CD14-positive monocyte (primary cell): Measurements from ENCODE around the gene PDXDC1. TPM values are rescaled to one million over a fixed set of nuclear protein-coding genes. Genes with fewer than 3 reads are reported as not detected.
A peak's percentile ranks its signal among the peaks of the same experiment; 100 is the strongest.

Experiments used
- DNase-seq, 3 donors: peaks; one replicate each; pipeline ENCODE4 v3.0.0-alpha.2; 2011 to 2022
- H2AFZ ChIP-seq: 2 replicates; pipeline ENCODE4 v1.6.0; 2012; ENCODE audit warnings: mild to moderate bottlenecking, low read depth, low read length, inconsistent platforms; ENCODE audit not compliant: insufficient read depth, poor library complexity, severe bottlenecking
- H3K27ac ChIP-seq, 2 donors: 1 replicate in 1 of 2; 2 replicates in 1 of 2; pipeline ENCODE4 v1.5.1; 2012 to 2013; ENCODE audit warnings: low read length in 2 of 2, control low read depth in 1 of 2, inconsistent platforms in 1 of 2, low read depth in 1 of 2, mild to moderate bottlenecking in 1 of 2
- H3K27me3 ChIP-seq, 2 donors: one replicate each; pipeline versions ENCODE4 v1.6.0 to v1.6.1; 2011 to 2013; ENCODE audit warnings: low read length in 2 of 2; ENCODE audit not compliant: control insufficient read depth in 2 of 2, insufficient read depth in 2 of 2
- H3K36me3 ChIP-seq, 2 donors: replicated peaks in 1 of 2; 1 replicate in 1 of 2; 2 replicates in 1 of 2; pipeline versions ENCODE4 v1.5.1 to v1.6.1; 2012 to 2013; ENCODE audit warnings: low read length in 2 of 2, control low read depth in 1 of 2, inconsistent platforms in 1 of 2, mild to moderate bottlenecking in 1 of 2; ENCODE audit not compliant: insufficient read depth in 2 of 2, control insufficient read depth in 1 of 2
- H3K4me1 ChIP-seq, 2 donors: 1 replicate in 1 of 2; 2 replicates in 1 of 2; pipeline versions ENCODE4 v1.5.1 to v1.6.1; 2012 to 2013; ENCODE audit warnings: low read length in 2 of 2, control low read depth in 1 of 2, inconsistent platforms in 1 of 2, mild to moderate bottlenecking in 1 of 2, moderate library complexity in 1 of 2; ENCODE audit not compliant: insufficient read depth in 2 of 2, control insufficient read depth in 1 of 2
- H3K4me2 ChIP-seq: replicated peaks from 2 replicates; pipeline ENCODE3; 2012; ENCODE audit warnings: low read length, moderate library complexity, mild to moderate bottlenecking; ENCODE audit not compliant: poor library complexity, severe bottlenecking; ENCODE audit errors: extremely low read depth
- H3K4me3 ChIP-seq, 3 experiments: fragments of 200-600 bp in 1 of 3; sonication (generic) in 1 of 3; replicated peaks in 1 of 3; 1 replicate in 2 of 3; 2 replicates in 1 of 3; pipeline ENCODE4 v1.5.1; 2011 to 2013; ENCODE audit warnings: low read length in 3 of 3, mild to moderate bottlenecking in 3 of 3, control low read depth in 2 of 3, low read depth in 2 of 3, inconsistent platforms in 1 of 3, moderate library complexity in 1 of 3
- H3K79me2 ChIP-seq: 2 replicates; pipeline ENCODE4 v1.6.0; 2012; ENCODE audit warnings: mild to moderate bottlenecking, control low read depth, inconsistent platforms, low read length, moderate library complexity; ENCODE audit not compliant: insufficient read depth
- H3K9ac ChIP-seq: 2 replicates; pipeline ENCODE4 v1.6.0; 2017; ENCODE audit warnings: low read length, mild to moderate bottlenecking; ENCODE audit not compliant: insufficient read depth, poor library complexity, severe bottlenecking
- H3K9me3 ChIP-seq, 2 donors: replicated peaks in 1 of 2; 1 replicate in 1 of 2; 2 replicates in 1 of 2; pipeline versions ENCODE4 v1.5.1 to v1.6.1; 2012 to 2013; ENCODE audit warnings: low read length in 2 of 2, control low read depth in 1 of 2; ENCODE audit not compliant: control insufficient read depth in 1 of 2, insufficient read depth in 1 of 2
- H4K20me1 ChIP-seq: 2 replicates; pipeline ENCODE4 v1.6.0; 2012; ENCODE audit warnings: mild to moderate bottlenecking, low read length, control low read depth, moderate library complexity; ENCODE audit not compliant: insufficient read depth
- H3K27ac Mint-ChIP-seq, 7 donors: one replicate each; pipeline ENCODE4 v1.8.0; 2020; ENCODE audit warnings: mild to moderate bottlenecking in 7 of 7, mixed read lengths in 7 of 7, moderate library complexity in 6 of 7, inconsistent platforms in 2 of 7
- H3K27me3 Mint-ChIP-seq, 3 donors: one replicate each; pipeline ENCODE4 v1.8.0; 2021 to 2022; ENCODE audit warnings: low read depth in 3 of 3, mild to moderate bottlenecking in 3 of 3, mixed read lengths in 3 of 3, moderate library complexity in 3 of 3, inconsistent platforms in 1 of 3
- H3K36me3 Mint-ChIP-seq, 2 donors: one replicate each; pipeline ENCODE4 v1.8.0; 2020; ENCODE audit warnings: mixed read lengths in 2 of 2, inconsistent platforms in 1 of 2, mild to moderate bottlenecking in 1 of 2
- H3K4me1 Mint-ChIP-seq: one replicate; pipeline ENCODE4 v1.8.0; 2020; ENCODE audit warnings: mild to moderate bottlenecking, mixed read lengths
- H3K4me3 Mint-ChIP-seq, 2 donors: one replicate each; pipeline ENCODE4 v1.8.0; 2020; ENCODE audit warnings: mild to moderate bottlenecking in 2 of 2, mixed read lengths in 2 of 2, moderate library complexity in 1 of 2
- H3K9me3 Mint-ChIP-seq, 7 donors: one replicate each; pipeline ENCODE4 v1.8.0; 2020 to 2022; ENCODE audit warnings: mixed read lengths in 7 of 7, mild to moderate bottlenecking in 6 of 7, moderate library complexity in 6 of 7, inconsistent platforms in 2 of 7
- CTCF ChIP-seq: fragments of 200-600 bp; IDR thresholded peaks from one replicate; pipeline ENCODE4 v1.8.0; 2022; ENCODE audit warnings: antibody characterized with exemption, mild to moderate bottlenecking
- WGBS: methylation state at CpG from one replicate; pipeline ENCODE4 v1.1.5; 2013; ENCODE audit warnings: missing lambda C conversion rate; ENCODE audit not compliant: insufficient coverage; 5-methylcytosine and 5-hydroxymethylcytosine counted together
- intact Hi-C, 2 donors: fragments of 100-400 bp; cut with micrococcal nuclease; formaldehyde crosslinking; loops; one replicate each; pipeline versions ENCODE4 v1.15.0 to v1.15.1; 2023
- polyA plus RNA-seq, 3 donors: library from polyadenylated mRNA; depleted of rRNA in 1 of 3; unstranded in 2 of 3; stranded (reverse) in 1 of 3; fragments of 300-500 nt in 2 of 3; fragments of >200 nt in 1 of 3; fragmentation: Illumina TruSeq in 2 of 3; gene quantifications; 1 replicate in 2 of 3; 2 replicates in 1 of 3; pipeline ENCODE4 v1.2.3, GENCODE V29; 2012 to 2021

PDXDC1 gene
- polyA plus RNA-seq, 3 donors: 22.3 to 50.1 (median 36.0) TPM

GRCh38 chr16:15053904-15054303 lies 79.1 kb downstream of the PDXDC1 start:
- 67% methylated on average over 10 of the region's 10 CpGs for WGBS

GRCh38 chr16:15054357-15055140 lies 79.7 kb downstream of the PDXDC1 start:
- no peaks in the 10 kb centered on the region for H4K20me1 ChIP-seq
- H3K27ac Mint-ChIP-seq: peak overlapping the region in 4 of 7 donors; percentile 44 to 86 (median 72)
- peak overlapping the region; percentile 95 for H3K4me2 ChIP-seq
- H3K79me2 ChIP-seq: peaks cover 29% of the 10 kb centered on the region
- no peaks in the 10 kb centered on the region for H3K9me3 ChIP-seq
- H3K9me3 Mint-ChIP-seq: no peaks in the 10 kb centered on the region
- intact Hi-C loops: no loop called here
- peak overlapping the region; percentile 83 to 94 for H3K4me3 Mint-ChIP-seq
- H3K27me3 Mint-ChIP-seq: peaks cover 0 to 2% (median 0%) of the 10 kb centered on the region in 3 donors
- peak overlapping the region; percentile 74 for H3K9ac ChIP-seq
- H3K27ac ChIP-seq: no peak overlapping the region
- 90% methylated on average over 17 of the region's 19 CpGs for WGBS
- TF ChIP-seq CTCF: no peak
- peaks cover 0 to 10% of the 10 kb centered on the region in 2 donors for H3K36me3 ChIP-seq
- H3K4me1 Mint-ChIP-seq: peaks cover 24% of the 10 kb centered on the region
- no peak for DNase-seq
- H3K4me1 ChIP-seq: peaks cover 29 to 30% of the 10 kb centered on the region in 2 donors
- peaks cover 9 to 10% of the 10 kb centered on the region in 2 donors for H3K36me3 Mint-ChIP-seq
- H3K27me3 ChIP-seq: no peaks in the 10 kb centered on the region
- H2AFZ ChIP-seq: peak overlapping the region; percentile 96
- H3K4me3 ChIP-seq: peak overlapping the region; percentile 86 to 97 (median 95)

More at GRCh38 chr16:15053904-15054303, 79.1 kb downstream of the PDXDC1 start:
- H3K4me2 ChIP-seq: no peak overlapping the region
- H3K4me1 Mint-ChIP-seq: peaks cover 24% of the 10 kb centered on the region
- peaks cover 0 to 2% (median 0%) of the 10 kb centered on the region in 3 donors for H3K27me3 Mint-ChIP-seq
- peaks cover 33% of the 10 kb centered on the region for H3K79me2 ChIP-seq
- no peak for DNase-seq
- no peak overlapping the region for H3K4me3 Mint-ChIP-seq
- peak overlapping the region in 2 of 7 donors; percentile 4 to 45 for H3K27ac Mint-ChIP-seq
- no peak overlapping the region for H3K4me3 ChIP-seq
- no peaks in the 10 kb centered on the region for H3K9me3 ChIP-seq
- H3K9ac ChIP-seq: no peak overlapping the region
- H4K20me1 ChIP-seq: no peaks in the 10 kb centered on the region
- peaks cover 3 to 4% of the 10 kb centered on the region in 2 donors for H3K36me3 Mint-ChIP-seq
- no peaks in the 10 kb centered on the region for H3K27me3 ChIP-seq
- TF ChIP-seq CTCF: no peak
- peaks cover 0 to 4% of the 10 kb centered on the region in 2 donors for H3K36me3 ChIP-seq
- intact Hi-C loops: no loop called here
- peaks cover 29 to 30% of the 10 kb centered on the region in 2 donors for H3K4me1 ChIP-seq
- H3K27ac ChIP-seq: no peak overlapping the region
- no peak overlapping the region for H2AFZ ChIP-seq
- no peaks in the 10 kb centered on the region for H3K9me3 Mint-ChIP-seq
